Heart right ventricle (tissue), 16 donors: ENCODE measurements around the gene SESTD1. TPM values are rescaled to one million over a fixed set of nuclear protein-coding genes. Genes with fewer than 3 reads are reported as not detected.
"Not testable (repeated sequence)": the region's sequence is repeated elsewhere in the genome, so short reads cannot be mapped to it uniquely, and the experiment has no call there.

ENCODE experiments used
- ATAC-seq, 8 donors: fragments of 200-7000 bp; cut with Tn5 transposase; one replicate each; pipeline ENCODE4 v1.9.1; 2020; ENCODE audit warnings: mild to moderate bottlenecking in 8 of 8, moderate library complexity in 8 of 8, moderate number of reproducible peaks in 1 of 8
- DNase-seq, 2 donors: peaks; one replicate each; pipeline ENCODE4 v3.0.0-alpha.2; 2020
- H3K27ac ChIP-seq, 10 donors: fragments of 200-600 bp; sonication (generic) in 2 of 10; one replicate each; pipeline versions ENCODE4 v1.5.0 to v1.8.0; 2020 to 2022; ENCODE audit warnings: mild to moderate bottlenecking in 3 of 10
- H3K27me3 ChIP-seq, 7 donors: fragments of 200-600 bp; one replicate each; pipeline ENCODE4 v1.8.0; 2021 to 2022; ENCODE audit warnings: mild to moderate bottlenecking in 2 of 7
- H3K36me3 ChIP-seq, 9 donors: fragments of 200-600 bp; sonication (generic) in 1 of 9; one replicate each; pipeline versions ENCODE4 v1.5.0 to v1.8.0; 2020 to 2022; ENCODE audit warnings: mild to moderate bottlenecking in 2 of 9
- H3K4me1 ChIP-seq, 9 donors: fragments of 200-600 bp; sonication (generic) in 1 of 9; one replicate each; pipeline versions ENCODE4 v1.5.0 to v1.8.0; 2020 to 2022; ENCODE audit warnings: mild to moderate bottlenecking in 4 of 9
- H3K4me3 ChIP-seq, 10 donors: fragments of 200-600 bp; sonication (generic) in 2 of 10; one replicate each; pipeline versions ENCODE4 v1.5.0 to v1.8.0; 2020 to 2022; ENCODE audit warnings: mild to moderate bottlenecking in 7 of 10, moderate library complexity in 2 of 10
- H3K9me3 ChIP-seq, 11 donors: fragments of 200-600 bp in 10 of 11; sonication (generic) in 2 of 11; one replicate each; pipeline versions ENCODE4 v1.5.0 to v1.8.0; 2013 to 2022; ENCODE audit warnings: mild to moderate bottlenecking in 2 of 11, control low read depth in 1 of 11, moderate library complexity in 1 of 11
- CTCF ChIP-seq, 9 donors: fragments of 200-600 bp; sonication (generic) in 2 of 9; IDR thresholded peaks; one replicate each; pipeline versions ENCODE4 v1.5.0 to v1.8.0; 2021 to 2022; ENCODE audit warnings: antibody characterized with exemption in 9 of 9, mild to moderate bottlenecking in 5 of 9, moderate library complexity in 1 of 9
- WGBS, 2 donors: extraction: QIAGEN DNeasy Blood & Tissue Kit; methylation state at CpG; one replicate each; pipeline ENCODE4 v1.1.7; 2013; ENCODE audit warnings: inconsistent platforms in 1 of 2; 5-methylcytosine and 5-hydroxymethylcytosine counted together
- intact Hi-C, 10 donors: fragments of 100-400 bp; cut with DNase I; formaldehyde crosslinking; loops; one replicate each; pipeline versions ENCODE4 v1.11.1 to v1.14.2; 2022
- polyA plus RNA-seq, 2 donors: library from polyadenylated mRNA; stranded (reverse); fragments of 200-250 nt; gene quantifications; one replicate each; pipeline ENCODE4 v1.2.3, GENCODE V29; 2013
- total RNA-seq, 10 donors: library from RNA; stranded (reverse); fragmentation: NEBNext Ultra II Directional in 3 of 10; extraction: Animal tissue kit (Norgen Biotek cat#: 25700) in 3 of 10; gene quantifications; one replicate each; pipeline versions ENCODE4 v1.2.1 to v1.2.4, GENCODE V29; 2021 to 2023
- donor health status: Arrhythmogenic right ventricular cardiomyopathy.
- donor health status: ischemic (EF 13 %, LVEDD 7.1; RV severe dilation, severe dysfunction).
- donor health status: healthy with polysubstance abuse.
- donor health status: DM: no; HTN: yes; CAD: no.
- donor health status: DM: no; HTN: no; CAD: no.
- donor health status: ischemic (EF 25% LVEDD 6.9; RV normal size, moderate dysfunction).
- donor health status: ischemic (EF 25% LVEDD 5.7; RV mildly dilated, moderate dysfunction).
- donor health status: healthy.
- donor health status: DM: yes; HTN: yes; CAD: no.
- donor health status: Ischemic cardiomyopathy.
- donor health status: ischemic (EF 35%, LVEDD 5.7; RV mildly dilated, moderate dysfunction).
- donor health status: nonischemic (EF 11% LVEDD 7.7; RV severe dilation, severe dysfunction).
- donor health status: DM: yes; HTN: yes; CAD: no.
- donor health status: PGD.
- donor health status: ischemic (EF 29% LVEDD 5.4; RV normal size, mild dysfunction).
- donor health status: nonischemic (EF 23%, LVEDD 6.1; RV moderate dilation, normal function).

The SESTD1 gene
- total and polyA plus RNA-seq, 12 donors, result 6.0 to 41.7 (median 33.5) TPM

DNA sequence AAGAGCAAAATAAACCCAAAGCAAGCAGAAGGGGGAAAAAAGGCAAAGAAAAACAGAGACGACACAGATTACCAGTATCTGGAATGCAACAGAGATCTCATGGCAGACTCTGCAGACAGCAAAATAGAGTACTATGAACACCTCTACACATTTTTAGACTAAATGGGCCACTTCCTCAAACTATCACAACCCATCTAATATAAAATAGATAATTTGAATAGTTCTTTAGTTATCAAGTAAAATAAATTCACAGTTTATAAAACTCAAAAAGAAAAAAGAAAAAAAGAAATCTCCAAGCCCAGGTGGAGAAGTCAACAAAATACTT lies 16.6 kb downstream of the SESTD1 start:
- Histone ChIP-seq H3K9me3 (peaks cover 0 to 15% (median 0%) of the 10 kb centered on the region in 11 donors), H3K27me3 (no peaks in the 10 kb centered on the region), H3K27ac (no peak overlapping the region), H3K36me3 (no peaks in the 10 kb centered on the region), H3K4me3 (no peak overlapping the region), H3K4me1 (peaks cover 0 to 37% (median 7%) of the 10 kb centered on the region in 9 donors)
- intact Hi-C loops, result no loop called here
- ATAC-seq (no peak), DNase-seq (no peak)
- TF ChIP-seq CTCF (IDR thresholded peaks at IDR 0.05), result no peak
- 58 to 66% methylated on average over 1 of the region's 1 CpG for WGBS, 2 donors

DNA sequence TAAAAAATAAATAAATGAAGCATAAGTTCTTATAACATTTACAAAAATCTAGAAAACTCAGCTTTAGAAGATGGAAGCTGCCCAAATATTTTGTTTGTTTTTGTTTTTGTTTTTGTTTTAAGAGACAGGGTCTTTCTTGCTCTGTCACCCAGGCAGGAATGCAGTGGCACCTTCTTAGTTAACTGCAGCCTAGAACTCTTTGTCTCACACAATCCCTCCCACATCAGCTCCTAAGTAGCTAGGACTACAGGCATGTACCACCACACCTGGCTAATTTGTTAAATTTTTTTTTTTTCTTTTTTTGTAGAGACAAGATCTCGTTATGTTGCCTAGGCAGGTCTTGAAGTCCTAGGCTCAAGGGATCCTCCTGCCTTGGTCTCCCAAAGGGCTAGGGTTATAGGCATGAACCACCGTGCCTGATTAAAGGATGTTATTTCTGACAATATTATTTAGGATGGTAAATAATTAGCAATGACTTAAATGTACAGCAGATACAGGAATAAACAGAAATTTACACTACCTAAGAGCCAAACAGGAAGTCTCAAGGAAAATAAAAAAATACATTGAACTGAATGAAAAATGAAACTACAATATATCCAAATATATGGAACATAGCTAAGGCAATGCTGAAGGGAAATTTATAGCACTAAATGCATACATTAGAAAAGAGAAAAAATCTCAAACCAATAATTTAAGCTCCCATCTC lies 17.2 kb downstream of the SESTD1 start:
- no peak for DNase-seq
- Histone ChIP-seq H3K36me3 (no peaks in the 10 kb centered on the region), H3K4me1 (peaks cover 0 to 32% (median 3%) of the 10 kb centered on the region in 9 donors), H3K9me3 (peaks cover 0 to 15% (median 0%) of the 10 kb centered on the region in 11 donors), H3K4me3 (no peak overlapping the region), H3K27me3 (no peaks in the 10 kb centered on the region), H3K27ac (no peak overlapping the region)
- no peak for ATAC-seq
- whole genome bisulfite sequencing, 2 donors, result 85 to 89% methylated on average over 2 of the region's 2 CpGs
- intact Hi-C loops, result no loop called here
- no peak for TF ChIP-seq CTCF (IDR thresholded peaks at IDR 0.05)

DNA sequence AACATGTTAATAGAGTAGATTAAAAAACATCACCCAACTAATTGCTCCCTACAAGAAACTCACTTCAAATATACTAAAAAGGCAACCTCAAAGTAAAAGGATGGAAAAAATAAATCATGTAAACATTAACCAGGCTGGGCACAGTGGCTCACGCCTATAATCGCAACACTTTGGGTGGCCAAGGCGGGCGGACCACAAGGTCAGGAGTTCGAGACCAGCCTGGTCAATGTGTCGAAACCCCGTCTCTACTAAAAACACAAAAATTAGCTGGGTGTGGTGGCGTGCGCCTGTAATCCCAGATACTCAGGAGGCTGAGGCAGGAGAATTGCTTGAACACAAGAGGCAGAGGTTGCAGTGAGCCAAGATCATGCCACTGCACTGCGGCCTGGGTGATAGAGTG lies 18.8 kb downstream of the SESTD1 start:
- H3K36me3 ChIP-seq, DNase-seq, H3K27ac ChIP-seq, intact Hi-C loops, ATAC-seq, H3K27me3 ChIP-seq, H3K4me3 ChIP-seq: not testable (repeated sequence)
- peaks cover 0 to 21% (median 7%) of the 10 kb centered on the region in 9 donors for H3K4me1 ChIP-seq
- peaks cover 0 to 12% (median 0%) of the 10 kb centered on the region in 11 donors for H3K9me3 ChIP-seq
- 89 to 97% methylated on average over 10 of the region's 10 CpGs for WGBS, 2 donors

DNA sequence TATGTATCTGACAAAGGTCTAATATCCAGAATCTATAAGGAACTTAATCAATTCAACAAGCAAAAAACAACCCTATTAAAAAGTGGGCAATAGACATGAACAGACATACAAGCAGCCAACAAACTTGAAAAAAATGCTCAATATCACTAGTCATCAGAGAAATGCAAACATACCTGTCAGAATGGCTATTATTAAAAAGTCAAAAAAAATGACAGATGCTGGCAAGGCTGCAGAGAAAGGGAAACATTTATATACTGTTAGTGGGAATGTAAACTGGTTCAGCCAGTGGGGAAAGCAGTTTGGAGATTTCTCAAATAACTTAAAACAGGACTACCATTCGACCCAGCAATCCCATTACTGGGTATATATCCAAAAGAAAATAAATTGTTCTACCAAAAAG lies 21.6 kb downstream of the SESTD1 start:
- intact Hi-C loops, result no loop called here
- Histone ChIP-seq H3K27me3 (no peaks in the 10 kb centered on the region), H3K4me3 (no peak overlapping the region), H3K9me3 (peaks cover 0 to 9% (median 0%) of the 10 kb centered on the region in 11 donors), H3K4me1 (peaks cover 8 to 43% (median 33%) of the 10 kb centered on the region in 9 donors), H3K27ac (no peak overlapping the region), H3K36me3 (peaks cover 0 to 3% (median 0%) of the 10 kb centered on the region in 9 donors)
- ATAC-seq (no peak), DNase-seq (no peak)
- 96 to 97% methylated on average over 1 of the region's 1 CpG for WGBS, 2 donors
- TF ChIP-seq CTCF (IDR thresholded peaks at IDR 0.05), result no peak
